IMR-90 (cell line): ENCODE results near the gene OPA3. TPM values are rescaled to one million over a fixed set of nuclear protein-coding genes. Genes with fewer than 3 reads are reported as not detected.

ENCODE experiments used
- ATAC-seq: fragments of 200-7000 bp; cut with Tn5 transposase; 2 replicates; pipeline ENCODE4 v1.9.1; 2020; ENCODE audit warnings: low read depth, mild to moderate bottlenecking, moderate library complexity
- BruUV-seq: library from RNA; stranded (reverse); fragments of 400-500 nt; replicated peaks from 2 replicates; lab custom pipeline; 2021; lab: Mats Ljungman, UMichigan
- CTCF ChIA-PET: fragments of 300-600 bp; formaldehyde crosslinking; extraction: SDS; loops from one replicate; lab custom pipeline; 2021; ENCODE audit warnings: antibody characterized with exemption; lab: Yijun Ruan, JAX
- POLR2A ChIA-PET: fragments of 300-600 bp; sonication (Branson Sonifier 250); formaldehyde crosslinking; loops from one replicate; lab custom pipeline; 2022; ENCODE audit warnings: antibody characterized with exemption; ENCODE audit not compliant: unreplicated experiment; lab: Charles Lee
- DNase-seq: peaks from one replicate; pipeline ENCODE4 v3.0.0; 2013
- H2AFZ ChIP-seq: replicated peaks from 2 replicates; pipeline ENCODE3; 2013; ENCODE audit warnings: low read length, mild to moderate bottlenecking; ENCODE audit not compliant: poor library complexity
- H2AK5ac ChIP-seq: 2 replicates; pipeline ENCODE4 v1.6.1; 2013; ENCODE audit warnings: low read depth, low read length, inconsistent platforms
- H2AK9ac ChIP-seq: replicated peaks from 2 replicates; pipeline ENCODE3; 2013; ENCODE audit warnings: mild to moderate bottlenecking, low read depth, low read length, moderate library complexity; ENCODE audit not compliant: poor library complexity
- H2BK120ac ChIP-seq: 2 replicates; pipeline ENCODE4 v1.6.1; 2013; ENCODE audit warnings: low read depth, low read length, inconsistent platforms
- H2BK15ac ChIP-seq: 3 replicates; pipeline ENCODE4 v1.6.1; 2013; ENCODE audit warnings: low read depth, low read length, inconsistent platforms
- H2BK20ac ChIP-seq: 2 replicates; pipeline ENCODE4 v1.6.1; 2013; ENCODE audit warnings: low read depth, mild to moderate bottlenecking, inconsistent platforms, low read length, moderate library complexity
- H2BK5ac ChIP-seq: 2 replicates; pipeline ENCODE4 v1.6.1; 2013; ENCODE audit warnings: mild to moderate bottlenecking, low read depth, low read length, inconsistent platforms; ENCODE audit not compliant: poor library complexity, severe bottlenecking
- H3K14ac ChIP-seq: replicated peaks from 2 replicates; pipeline ENCODE4 v1.6.1; 2013; ENCODE audit warnings: low read depth, low read length, inconsistent platforms
- H3K18ac ChIP-seq: 2 replicates; pipeline ENCODE4 v1.6.1; 2013; ENCODE audit warnings: low read depth, low read length, control low read depth
- H3K23ac ChIP-seq: 2 replicates; pipeline ENCODE4 v1.6.1; 2013; ENCODE audit warnings: low read depth, low read length, inconsistent platforms
- H3K27ac ChIP-seq: 2 replicates; pipeline ENCODE4 v1.5.1; 2013; ENCODE audit warnings: mild to moderate bottlenecking, control low read depth, low read length; ENCODE audit not compliant: insufficient read depth
- H3K27me3 ChIP-seq: 2 replicates; pipeline ENCODE4 v1.6.1; 2013; ENCODE audit warnings: low read length; ENCODE audit not compliant: control insufficient read depth, insufficient read depth
- H3K36me3 ChIP-seq: 2 replicates; pipeline ENCODE4 v1.6.1; 2013; ENCODE audit warnings: low read length, mixed read lengths; ENCODE audit not compliant: control insufficient read depth, insufficient read depth
- H3K4ac ChIP-seq: 2 replicates; pipeline ENCODE4 v1.6.1; 2013; ENCODE audit warnings: low read depth, low read length, inconsistent platforms
- H3K4me1 ChIP-seq: 2 replicates; pipeline ENCODE4 v1.6.1; 2013; ENCODE audit warnings: low read length, mixed read lengths; ENCODE audit not compliant: control insufficient read depth, insufficient read depth
- H3K4me2 ChIP-seq: 2 replicates; pipeline ENCODE4 v1.6.1; 2013; ENCODE audit warnings: low read depth, mild to moderate bottlenecking, control low read depth, low read length, moderate library complexity
- H3K4me3 ChIP-seq: 2 replicates; pipeline ENCODE4 v1.5.1; 2013; ENCODE audit warnings: low read depth, mild to moderate bottlenecking, control low read depth, low read length, moderate library complexity; ENCODE audit not compliant: insufficient read depth
- H3K56ac ChIP-seq: 2 replicates; pipeline ENCODE4 v1.6.1; 2013; ENCODE audit warnings: low read length, inconsistent platforms; ENCODE audit not compliant: insufficient read depth; ENCODE audit errors: extremely low read depth
- H3K79me1 ChIP-seq, 2 experiments: 2 replicates each; pipeline ENCODE4 v1.6.1; 2013; ENCODE audit warnings: low read length in 2 of 2, inconsistent platforms in 1 of 2, low read depth in 1 of 2
- H3K9ac ChIP-seq: 2 replicates; pipeline ENCODE4 v1.6.1; 2013; ENCODE audit warnings: low read depth, low read length, control low read depth
- H3K9me1 ChIP-seq: 2 replicates; pipeline ENCODE4 v1.6.1; 2013; ENCODE audit warnings: low read length, inconsistent platforms; ENCODE audit not compliant: insufficient read depth
- H3K9me3 ChIP-seq: 2 replicates; pipeline ENCODE4 v1.6.1; 2013; ENCODE audit warnings: low read length; ENCODE audit not compliant: control insufficient read depth, insufficient read depth
- H4K20me1 ChIP-seq: 2 replicates; pipeline ENCODE4 v1.6.1; 2013; ENCODE audit warnings: low read length, inconsistent platforms; ENCODE audit not compliant: insufficient read depth
- H4K5ac ChIP-seq: 2 replicates; pipeline ENCODE4 v1.6.1; 2013; ENCODE audit warnings: mild to moderate bottlenecking, low read depth, low read length, control low read depth
- H4K8ac ChIP-seq, 2 experiments: 2 replicates each; pipeline ENCODE4 v1.6.1; 2013; ENCODE audit warnings: low read depth in 2 of 2, low read length in 2 of 2, control low read depth in 1 of 2, inconsistent platforms in 1 of 2
- H4K91ac ChIP-seq: 2 replicates; pipeline ENCODE4 v1.6.1; 2013; ENCODE audit warnings: low read depth, low read length, inconsistent platforms; ENCODE audit not compliant: insufficient read depth
- BHLHE40 ChIP-seq: fragments of 150-350 bp; IDR thresholded peaks from 2 replicates; pipeline ENCODE4 v1.6.1; 2016; ENCODE audit warnings: mild to moderate bottlenecking, low read depth, low read length
- CEBPB ChIP-seq: IDR thresholded peaks from 2 replicates; pipeline ENCODE4 v1.6.1; 2012; ENCODE audit warnings: low read depth, low read length, improper control_type of control experiment
- ELK1 ChIP-seq: fragments of 150-350 bp; IDR thresholded peaks from 2 replicates; pipeline ENCODE4 v1.6.1; 2016; ENCODE audit warnings: low read depth, mild to moderate bottlenecking, low read length, moderate library complexity, borderline replicate concordance
- FOS ChIP-seq: fragments of 150-350 bp; IDR thresholded peaks from 2 replicates; pipeline ENCODE4 v1.6.1; 2016; ENCODE audit warnings: low read depth, low read length
- MAZ ChIP-seq: IDR thresholded peaks from 2 replicates; pipeline ENCODE4 v1.6.1; 2012; ENCODE audit warnings: low read depth, mild to moderate bottlenecking, low read length, improper control_type of control experiment, moderate library complexity, borderline replicate concordance
- WGBS, 2 experiments: methylation state at CpG; one replicate each; pipeline versions ENCODE4 v1.1.5 to v1.1.7; 2013; ENCODE audit warnings: missing lambda C conversion rate in 2 of 2; ENCODE audit not compliant: insufficient read length in 1 of 2; ENCODE audit errors: extremely low coverage in 2 of 2; 5-methylcytosine and 5-hydroxymethylcytosine counted together
- dilution Hi-C: fragments of 300-500 bp; cut with HindIII; formaldehyde crosslinking; loops from one replicate; pipeline ENCODE4 v1.14.3; 2018; ENCODE audit warnings: low sequenced_read_pairs; ENCODE audit not compliant: unreplicated experiment
- in situ Hi-C: fragments of 300-500 bp; cut with MboI; formaldehyde crosslinking; loops from 3 replicates; pipeline ENCODE4 v1.14.3; 2019; ENCODE audit warnings: low sequenced_read_pairs, inconsistent platforms, mixed read lengths
- intact Hi-C: fragments of 100-400 bp; cut with micrococcal nuclease; formaldehyde crosslinking; loops from 2 replicates; pipeline ENCODE4 v1.10.0; 2022
- polyA plus RNA-seq, 3 experiments: library from polyadenylated mRNA; depleted of rRNA; stranded (reverse); fragments of >200 nt; gene quantifications; 2 replicates each; pipeline ENCODE4 v1.2.3, GENCODE V29; 2012; ENCODE audit warnings: low replicate concordance in 1 of 3
- total RNA-seq: library from RNA; depleted of rRNA; stranded (reverse); fragments of >200 nt; gene quantifications from 2 replicates; pipeline ENCODE4 v1.2.3, GENCODE V29; 2012

Gene OPA3
- total and polyA plus RNA-seq, 2 of the 4 experiments (the other 2 are of a cell fraction) = 5.2 to 9.6 TPM

GRCh38 chr19:45632468-45633196 lies 48.0 kb upstream of the OPA3 start:
- no TSS peak for BruUV-seq
- in situ Hi-C loops = no loop called here
- peaks cover 14% of the 10 kb centered on the region for H3K4me1 ChIP-seq
- H4K5ac ChIP-seq = no peak overlapping the region; the same call in 1 of the 2 replicates
- peak overlapping the region; percentile 89 for H3K4ac ChIP-seq
- ChIA-PET POLR2A (no interaction called here), CTCF (interaction anchor here (0.7 to 1.2 kb wide), 3 partner anchors 9 to 62 kb away, joined by 3 read pairs; no protein-coding TSS in a partner anchor)
- WGBS, 2 experiments = 10% methylated on average over 4 of the region's 27 CpGs; no CpG with 5 or more reads in 1 of the 2 experiments
- peak overlapping the region; percentile 22; the same call in 1 of the 2 replicates for H3K14ac ChIP-seq
- H3K79me1 ChIP-seq = peaks cover 11 to 30% of the 10 kb centered on the region in 2 experiments; a peak in 3 of 4 replicates
- 0 out of 2 replicates have a peak overlapping the region, but pooled peaks have one; percentile 32 for H3K18ac ChIP-seq
- peak overlapping the region; percentile 85 for H2AK5ac ChIP-seq
- H3K27me3 ChIP-seq = no peaks in the 10 kb centered on the region
- H3K9me1 ChIP-seq = peaks cover 13% of the 10 kb centered on the region
- H3K4me2 ChIP-seq = no peak overlapping the region
- peak overlapping the region; percentile 86 for H2BK5ac ChIP-seq
- DNase-seq (peak; percentile 89), ATAC-seq (peak; percentile 91)
- intact Hi-C loops = no loop called here
- no peaks in the 10 kb centered on the region for H3K9me3 ChIP-seq
- no peaks in the 10 kb centered on the region for H4K20me1 ChIP-seq
- peak overlapping the region; percentile 78 for H4K91ac ChIP-seq
- H3K36me3 ChIP-seq = peaks cover 13% of the 10 kb centered on the region
- peak overlapping the region; percentile 77 for H2AK9ac ChIP-seq
- H3K56ac ChIP-seq = no peak overlapping the region
- dilution Hi-C loops = no loop called here
- peak overlapping the region in 1 of 2 experiments; percentile 80; a peak in 2 of 4 replicates for H4K8ac ChIP-seq
- peak overlapping the region; percentile 72 for H2AFZ ChIP-seq
- H3K27ac ChIP-seq = peak overlapping the region; percentile 56; the same call in 1 of the 2 replicates
- peak overlapping the region; percentile 38; the same call in 1 of the 3 replicates for H2BK15ac ChIP-seq
- H3K9ac ChIP-seq = no peak overlapping the region; the same call in 1 of the 2 replicates
- H3K23ac ChIP-seq = 0 out of 2 replicates have a peak overlapping the region, but pooled peaks have one; percentile 29
- no peak overlapping the region for H3K4me3 ChIP-seq
- H2BK120ac ChIP-seq = peak overlapping the region; percentile 25; the same call in 1 of the 2 replicates
- TF ChIP-seq FOS = peak; percentile 87
- TF ChIP-seq MAZ = peak; percentile 81; the same call in 1 of the 2 replicates
- 0 out of 2 replicates have a peak, but pooled peaks have one; percentile 39 for TF ChIP-seq BHLHE40
- no peak for TF ChIP-seq ELK1
- peak; percentile 42; the same call in 1 of the 2 replicates for TF ChIP-seq CEBPB
- peak overlapping the region; percentile 61 for H2BK20ac ChIP-seq
